Stimulated activated CD8-positive, alpha-beta memory T cell treated with anti-CD3 and anti-CD28 coated beads, Interleukin-7, amount 100 ng/mL, for 1 hour (primary cell): ENCODE results near the gene WDR33.

Experiments used
- DNase-seq, 2 donors: peaks; one replicate each; pipeline ENCODE4 v3.0.0-alpha.2; 2020; ENCODE audit warnings: low read depth in 2 of 2

Gene WDR33

GRCh38 chr2:127695491-127696472 lies 115.2 kb downstream of the WDR33 start:
- peak in 1 of 2 donors; percentile 33 for DNase-seq

- DNase-seq: no peak
Measured at GRCh38 chr2:127694986-127695385, 116.0 kb downstream of the WDR33 start.

GRCh38 chr2:127690696-127691095 lies 120.3 kb downstream of the WDR33 start:
- DNase-seq: no peak

DNA sequence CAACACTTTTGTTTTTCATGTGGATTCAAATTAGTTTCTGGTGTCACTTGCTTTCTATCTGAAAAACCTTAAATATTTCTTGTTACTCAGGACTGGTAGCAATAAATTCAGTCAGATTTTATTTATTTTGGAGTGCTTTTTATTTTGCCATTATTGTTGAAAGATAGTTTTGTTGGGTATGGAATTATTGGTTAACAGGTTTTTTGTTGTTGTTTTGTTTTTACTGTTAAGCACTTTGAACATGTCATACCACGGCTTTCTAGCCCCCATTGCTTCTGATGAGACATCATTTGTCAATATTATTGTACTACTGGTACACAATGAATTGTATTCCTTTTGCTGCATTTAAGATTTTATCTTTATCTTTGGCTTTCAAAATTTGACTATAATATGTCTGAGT lies 122.6 kb downstream of the WDR33 start:
- no peak for DNase-seq

DNA sequence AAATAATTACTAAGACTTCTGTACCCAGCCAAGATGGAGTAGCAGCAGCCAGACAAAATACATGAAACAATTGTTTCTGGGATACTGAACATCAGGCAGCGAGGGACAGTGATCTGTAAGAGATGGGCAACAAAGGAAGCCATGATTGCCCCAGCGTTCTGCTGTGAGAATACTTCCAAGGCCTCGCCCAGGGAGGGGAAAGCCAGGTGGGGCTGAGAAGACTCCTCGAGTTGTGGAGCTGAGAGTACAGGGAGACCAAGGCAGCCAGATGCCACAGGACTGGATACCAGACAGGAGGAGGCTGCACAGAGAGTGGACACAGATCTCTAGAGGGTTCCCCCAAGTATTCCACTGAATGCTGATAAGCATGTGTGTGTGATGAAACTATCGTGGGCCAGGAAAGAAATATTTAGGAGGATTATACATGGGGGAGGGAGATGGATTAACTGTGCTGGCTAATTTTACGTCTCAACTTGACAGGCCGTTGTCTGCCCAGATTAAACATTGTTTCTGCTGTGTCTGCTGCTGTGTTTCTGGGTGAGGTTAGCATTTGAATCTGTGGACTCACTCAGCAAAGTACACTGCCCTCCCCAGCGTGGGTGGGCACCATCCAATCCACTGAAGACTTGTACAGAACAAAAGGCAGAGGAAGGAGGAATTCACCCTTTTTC lies 125.4 kb downstream of the WDR33 start:
- no peak for DNase-seq

DNA sequence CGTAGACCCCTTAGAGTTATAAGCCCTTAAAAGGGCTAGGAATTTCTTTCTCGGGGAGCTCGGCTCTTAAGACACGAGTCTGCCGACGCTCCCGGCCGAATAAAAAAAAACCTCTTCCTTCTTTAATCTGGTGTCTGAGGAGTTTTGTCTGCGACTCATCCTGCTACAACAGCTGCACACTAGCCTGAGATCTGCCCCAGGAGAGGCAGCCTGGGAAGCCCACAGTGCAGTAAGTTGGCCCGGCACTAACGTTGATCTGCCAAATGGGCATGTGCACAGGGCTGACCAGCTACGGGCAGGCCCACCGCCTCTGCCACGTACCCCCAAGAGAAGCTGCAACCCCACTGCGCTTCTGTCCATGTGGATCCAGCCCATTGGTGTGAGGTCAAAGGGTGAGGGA lies 127.2 kb downstream of the WDR33 start:
- no peak for DNase-seq

GRCh38 chr2:127683056-127683455 lies 127.9 kb downstream of the WDR33 start:
- no peak for DNase-seq

DNA sequence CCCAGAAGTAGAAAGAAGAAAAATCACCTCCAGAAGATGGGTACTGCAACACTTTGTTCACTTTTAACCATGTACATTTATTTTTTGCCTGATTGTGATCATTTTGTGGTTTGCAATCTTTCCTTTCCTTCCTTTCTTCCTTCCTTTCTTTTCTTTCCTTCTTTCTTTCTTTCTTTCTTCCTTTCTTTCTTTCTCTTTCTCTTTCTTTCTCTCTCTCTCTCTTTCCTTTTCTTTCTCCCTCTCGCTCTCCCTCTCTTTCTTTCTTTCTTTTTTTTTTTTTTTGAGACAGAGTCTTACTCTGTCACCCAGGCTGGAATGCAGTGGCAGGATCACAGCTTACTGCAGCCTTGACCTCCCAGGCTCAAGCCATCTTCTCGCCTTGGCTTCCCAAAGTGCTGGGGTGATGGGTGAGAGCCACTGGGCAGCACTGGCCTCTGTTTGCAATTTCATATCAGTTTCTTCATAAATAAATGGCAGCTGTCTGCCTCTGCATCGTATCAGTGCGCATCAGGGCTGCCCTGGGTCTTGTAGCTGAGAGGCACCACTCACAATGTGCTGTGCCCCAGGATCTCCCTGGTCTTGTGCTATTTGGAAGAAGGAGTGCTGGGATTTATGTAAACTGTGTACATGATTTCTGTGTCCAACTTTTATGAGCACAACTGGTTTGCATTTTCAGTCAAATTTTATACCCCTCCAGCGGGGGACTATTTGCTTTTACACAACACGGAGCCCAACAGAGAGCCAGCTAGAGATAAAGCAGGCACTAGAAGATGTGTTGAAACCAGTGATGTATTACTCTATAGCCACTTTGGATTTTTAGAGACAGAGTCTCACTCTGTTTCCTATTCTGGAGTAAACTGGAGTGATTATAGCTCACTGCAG lies 128.8 kb downstream of the WDR33 start:
- DNase-seq: no peak

DNA sequence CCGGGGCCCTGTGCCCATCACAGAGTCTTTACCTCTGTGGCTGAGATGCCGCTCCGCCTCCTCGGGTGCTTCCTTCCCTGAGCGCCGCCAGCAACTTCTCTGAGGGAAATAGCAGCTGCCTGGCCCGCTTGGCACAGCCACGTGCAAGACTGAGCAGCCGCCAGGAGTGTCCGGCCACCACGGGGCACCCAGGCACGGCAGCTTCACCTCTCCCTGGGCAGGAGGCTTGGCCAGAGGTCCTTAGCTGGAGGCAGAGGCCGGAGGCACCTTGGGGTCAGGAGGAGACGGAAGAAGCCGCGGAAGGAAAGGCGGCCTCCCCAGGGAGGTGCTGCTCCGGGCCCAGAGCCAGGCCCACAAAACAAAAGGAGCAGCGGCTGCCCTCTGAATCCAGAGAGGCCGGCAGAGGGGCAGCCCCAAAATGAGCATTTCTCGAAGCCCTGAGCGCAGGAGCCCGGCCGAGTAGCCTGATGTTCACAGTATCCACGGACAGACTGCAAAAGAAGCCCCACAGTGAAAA lies 129.6 kb downstream of the WDR33 start:
- no peak for DNase-seq

DNA sequence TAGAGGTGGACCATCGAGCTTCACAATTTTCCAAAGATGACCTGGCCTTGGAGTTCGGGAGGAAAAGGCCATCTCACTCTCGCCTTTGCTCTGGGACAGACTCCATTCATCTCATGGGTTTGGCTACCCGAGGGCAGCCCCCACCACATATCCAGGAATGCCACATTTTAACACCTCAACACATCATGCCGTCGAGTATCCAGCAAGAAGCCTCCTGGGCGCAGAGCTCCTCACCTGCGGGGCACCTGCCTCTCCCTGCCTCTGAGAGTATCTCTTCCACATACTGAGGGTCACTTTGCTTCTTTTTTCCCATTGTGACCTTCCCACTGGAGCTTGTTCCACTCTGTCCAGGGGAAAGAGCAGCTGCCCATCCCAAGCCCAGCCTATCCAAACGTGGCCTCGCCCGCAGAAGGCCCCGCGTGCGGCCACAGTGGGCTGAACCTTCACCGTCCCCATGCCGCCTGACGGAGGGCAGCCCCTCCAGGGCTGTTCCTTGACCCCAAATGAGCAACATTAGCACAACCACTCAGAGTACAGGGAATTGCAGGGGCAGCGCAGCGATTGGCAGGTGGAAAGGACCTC lies 130.2 kb downstream of the WDR33 start:
- no peak for DNase-seq

- no peak for DNase-seq
Measured at GRCh38 chr2:127679680-127680361, 131.2 kb downstream of the WDR33 start.

DNA sequence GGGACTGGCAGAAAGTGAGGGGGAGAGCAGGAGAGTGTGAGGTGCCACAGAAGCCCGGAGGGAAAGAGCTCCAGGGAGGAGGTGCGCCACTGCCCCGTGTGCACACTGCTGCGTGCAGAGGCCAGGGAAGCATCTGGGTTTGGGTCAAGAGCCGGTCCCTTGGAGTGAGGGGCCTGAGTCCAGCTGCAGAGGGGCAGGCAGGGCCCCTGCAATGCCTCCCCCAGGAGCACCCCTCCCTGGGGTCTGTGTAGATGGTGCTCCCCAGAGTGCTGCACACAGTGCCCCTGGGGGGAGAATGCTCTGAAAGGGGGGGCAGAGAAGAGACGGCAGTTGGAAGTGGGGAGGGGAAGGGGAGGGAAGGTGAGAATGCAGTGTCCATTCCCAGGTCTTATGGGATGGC lies 132.0 kb downstream of the WDR33 start:
- DNase-seq: no peak

DNA sequence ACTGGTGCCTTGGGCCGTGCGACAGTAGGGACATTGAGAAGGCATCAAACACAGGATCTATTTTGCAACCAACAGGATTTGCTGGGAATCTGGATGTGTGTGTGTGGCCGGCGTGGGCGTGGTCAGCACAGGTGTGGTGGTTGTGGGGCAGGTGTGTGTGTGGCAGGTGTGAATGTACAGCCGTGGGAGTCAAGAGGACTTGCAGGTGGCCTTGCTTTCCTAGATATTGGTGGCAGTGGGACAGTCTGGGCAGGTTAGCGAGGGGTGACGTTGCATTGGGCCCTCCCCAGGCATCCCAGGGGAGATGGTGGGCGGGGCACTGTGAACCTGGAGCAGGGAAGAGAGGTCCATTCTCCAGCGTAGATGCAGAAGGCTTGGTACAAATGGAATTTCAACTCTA lies 132.4 kb downstream of the WDR33 start:
- DNase-seq: no peak

DNA sequence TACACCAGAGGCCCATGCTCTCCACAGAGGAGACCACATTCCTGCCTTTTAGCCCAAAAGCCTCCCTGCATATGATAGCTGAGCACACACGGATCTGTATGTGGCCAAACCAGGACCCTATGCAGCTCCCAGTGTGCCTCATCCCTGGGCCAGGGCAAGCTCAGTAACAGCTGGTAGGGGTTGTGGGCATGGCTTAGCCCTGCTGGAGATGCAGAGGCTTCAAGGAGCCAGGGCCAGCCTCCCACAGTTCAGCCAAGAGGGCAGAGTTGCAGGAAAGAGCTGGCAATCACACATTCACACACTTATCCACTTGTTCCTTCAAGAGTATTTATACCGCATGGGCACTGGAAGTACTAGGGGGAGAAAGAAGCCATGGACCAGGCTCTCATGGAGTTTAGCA lies 134.1 kb downstream of the WDR33 start:
- no peak for DNase-seq

GRCh38 chr2:127675331-127676261 lies 135.4 kb downstream of the WDR33 start, which contains the start of gene LIMS2:
Gene LIMS2, minus strand, starts transcription at chr2:127675530. Its CDS starts 506 bp downstream, at chr2:127675024.
- DNase-seq: no peak

DNA sequence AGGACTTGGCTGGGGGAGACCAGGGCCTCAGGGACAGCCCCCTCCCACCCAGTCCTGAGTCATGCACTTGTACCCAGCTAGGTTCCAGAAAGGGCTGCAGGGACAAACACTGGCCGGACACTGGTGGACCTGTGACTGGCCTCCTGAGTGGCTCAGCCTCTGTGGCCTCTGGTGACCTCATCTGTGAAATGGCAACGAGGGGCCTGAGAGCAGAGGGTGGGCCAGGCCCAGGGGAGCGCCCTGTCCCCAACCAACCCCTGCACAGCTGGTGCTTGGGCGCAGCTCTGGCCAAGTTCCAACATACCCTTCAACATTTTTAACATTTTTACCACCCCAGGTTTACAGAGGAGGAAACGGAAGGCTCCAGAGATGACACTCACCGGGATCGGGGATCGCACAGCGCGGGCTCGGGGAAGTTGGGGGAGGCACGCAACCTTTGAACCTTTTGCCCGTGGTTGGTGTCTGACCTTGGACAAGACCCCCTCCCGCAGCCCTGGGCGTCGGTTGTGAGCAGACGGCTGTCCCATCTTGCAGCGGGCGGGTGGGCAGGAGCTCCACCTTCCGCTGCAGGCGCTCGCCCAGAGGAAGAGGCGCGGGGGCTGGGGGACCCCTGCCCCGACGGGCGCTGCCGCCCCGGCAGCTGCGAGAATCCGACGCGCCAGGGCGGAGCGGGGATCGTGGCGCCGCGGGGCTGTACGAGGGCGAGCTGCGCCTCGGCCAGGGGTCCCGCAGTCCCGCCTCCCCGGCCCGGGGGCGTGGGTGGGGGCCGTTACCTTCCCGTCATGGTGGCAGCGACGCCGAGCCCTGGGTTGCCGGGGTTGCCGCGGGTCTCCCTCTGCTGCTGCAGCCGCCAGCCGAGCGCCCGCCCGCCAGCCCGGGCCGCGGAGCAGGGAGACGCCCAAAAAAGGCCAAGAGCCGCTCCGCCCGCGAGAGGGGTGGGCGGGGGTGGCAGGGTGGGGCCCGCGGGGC lies 136.4 kb downstream of the WDR33 start:
- no peak for DNase-seq

DNA sequence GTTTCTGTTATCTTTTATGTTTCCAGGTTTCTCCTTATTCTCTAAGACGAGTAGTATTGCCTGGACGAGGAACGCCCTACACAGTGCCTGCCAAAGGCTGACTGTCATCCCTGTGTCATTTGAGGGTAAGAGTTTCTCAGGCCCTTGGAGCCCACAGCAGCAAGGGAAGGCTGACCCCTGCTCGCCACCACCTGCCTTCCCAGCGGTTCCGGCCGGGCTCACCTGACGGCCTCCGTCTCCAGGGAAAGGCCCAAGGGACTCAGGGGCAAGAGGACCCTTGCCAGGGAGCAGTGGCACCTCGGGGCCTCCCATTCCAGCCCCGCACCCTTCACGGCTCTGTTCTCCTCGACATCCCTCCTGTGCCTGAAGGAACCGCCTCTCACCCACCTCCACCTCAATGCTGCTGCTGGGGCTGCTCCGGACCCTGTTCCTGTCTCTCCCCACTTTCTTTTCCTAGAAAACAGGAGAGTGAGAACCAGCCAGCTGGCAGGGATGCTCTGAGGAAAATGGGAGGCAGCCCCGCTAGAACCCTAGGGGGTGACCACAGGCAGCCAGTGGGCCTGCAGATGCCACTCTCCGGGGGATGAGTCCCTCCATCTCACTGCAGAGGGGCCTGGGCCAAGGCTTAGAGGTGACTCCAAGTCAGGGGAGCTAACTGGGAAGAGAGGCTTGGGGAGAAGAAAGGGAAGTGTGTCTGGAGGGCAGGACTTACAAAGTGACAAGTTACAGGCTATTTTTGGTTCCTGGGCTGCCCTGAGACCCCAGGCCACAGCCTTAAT lies 137.5 kb downstream of the WDR33 start:
- no peak for DNase-seq
